Activated naive CD4-positive, alpha-beta T cell treated with anti-CD3 and anti-CD28 coated beads, Interleukin-2, amount 50 U/mL, for 72 hours (primary cell): Measurements from ENCODE around the gene LGALS7. TPM values are rescaled to one million over a fixed set of nuclear protein-coding genes. Genes with fewer than 3 reads are reported as not detected.
"Not testable (repeated sequence)": the region's sequence is repeated elsewhere in the genome, so short reads cannot be mapped to it uniquely, and the experiment has no call there.

Experiments
- ATAC-seq, 2 donors: fragments of 150-1000 bp; cut with Tn5 transposase; 2 replicates each; pipeline ENCODE4 v1.10.0; 2021; ENCODE audit warnings: mild to moderate bottlenecking in 2 of 2, moderate library complexity in 2 of 2
- DNase-seq, 2 donors: peaks; one replicate each; pipeline ENCODE4 v3.0.0; 2021 to 2022; ENCODE audit warnings: low spot score in 2 of 2
- H3K27ac Mint-ChIP-seq, 2 donors: one replicate each; pipeline ENCODE4 v1.8.0; 2022; ENCODE audit warnings: mild to moderate bottlenecking in 2 of 2, mixed read lengths in 2 of 2
- H3K36me3 Mint-ChIP-seq, 2 donors: one replicate each; pipeline ENCODE4 v1.8.0; 2022; ENCODE audit warnings: mixed read lengths in 2 of 2
- H3K9me3 Mint-ChIP-seq, 2 donors: one replicate each; pipeline ENCODE4 v1.8.0; 2022; ENCODE audit warnings: mixed read lengths in 2 of 2
- total RNA-seq, 2 donors: library from RNA; stranded (reverse); gene quantifications; one replicate each; pipeline ENCODE4 v1.2.3, GENCODE V29; 2022

Gene LGALS7
- total RNA-seq, 2 donors from 2014 or later = not detected

- not testable (repeated sequence) for H3K36me3 Mint-ChIP-seq, H3K9me3 Mint-ChIP-seq, ATAC-seq, DNase-seq, H3K27ac Mint-ChIP-seq
Measured at GRCh38 chr19:38761884-38762389, 11.4 kb downstream of the LGALS7 start.

- not testable (repeated sequence) for ATAC-seq, H3K36me3 Mint-ChIP-seq, H3K9me3 Mint-ChIP-seq, DNase-seq
- H3K27ac Mint-ChIP-seq = peak overlapping the region in 1 of 2 donors; percentile 61
Measured at GRCh38 chr19:38760805-38761517, 12.4 kb downstream of the LGALS7 start.

GRCh38 chr19:38759590-38760003, 13.7 kb downstream of the LGALS7 start:
- ATAC-seq (no peak), DNase-seq (no peak)
- no peaks in the 10 kb centered on the region for H3K36me3 Mint-ChIP-seq
- H3K27ac Mint-ChIP-seq = no peak overlapping the region
- no peaks in the 10 kb centered on the region for H3K9me3 Mint-ChIP-seq

- H3K9me3 Mint-ChIP-seq, H3K36me3 Mint-ChIP-seq, H3K27ac Mint-ChIP-seq, DNase-seq, ATAC-seq: not testable (repeated sequence)
Measured at GRCh38 chr19:38754196-38754595, 19.1 kb downstream of the LGALS7 start.

- H3K27ac Mint-ChIP-seq, DNase-seq, ATAC-seq: not testable (repeated sequence)
Measured at GRCh38 chr19:38753783-38754182, 19.5 kb downstream of the LGALS7 start.

GRCh38 chr19:38745316-38745715, 28.0 kb downstream of the LGALS7 start:
- Mint-ChIP-seq H3K36me3 (no peaks in the 10 kb centered on the region), H3K27ac (no peak overlapping the region), H3K9me3 (no peaks in the 10 kb centered on the region)
- ATAC-seq (no peak), DNase-seq (no peak)

More at GRCh38 chr19:38753783-38754182, 19.5 kb downstream of the LGALS7 start:
- not testable (repeated sequence) for H3K36me3 Mint-ChIP-seq, H3K9me3 Mint-ChIP-seq

- no peaks in the 10 kb centered on the region for H3K9me3 Mint-ChIP-seq
- ATAC-seq (no peak), DNase-seq (no peak)
- H3K36me3 Mint-ChIP-seq = no peaks in the 10 kb centered on the region
- no peak overlapping the region for H3K27ac Mint-ChIP-seq
Measured at GRCh38 chr19:38744874-38745273, 28.4 kb downstream of the LGALS7 start.

- ATAC-seq = no peak
- DNase-seq = no peak
- no peaks in the 10 kb centered on the region for H3K9me3 Mint-ChIP-seq
- no peaks in the 10 kb centered on the region for H3K36me3 Mint-ChIP-seq
- no peak within 1 kb of the TSS for H3K27ac Mint-ChIP-seq
Measured at GRCh38 chr19:38744298-38744681, 29.0 kb downstream of the LGALS7 start, which contains the start of gene CAPN12. Gene CAPN12, minus strand, starts transcription at chr19:38744474. Its CDS starts 309 bp downstream, at chr19:38744165.

- Mint-ChIP-seq H3K27ac (no peak overlapping the region), H3K36me3 (no peaks in the 10 kb centered on the region), H3K9me3 (no peaks in the 10 kb centered on the region)
- DNase-seq (no peak), ATAC-seq (no peak)
Measured at GRCh38 chr19:38743394-38744297, 29.7 kb downstream of the LGALS7 start.

- no peak for ATAC-seq
Measured at GRCh38 chr19:38742906-38743305, 30.4 kb downstream of the LGALS7 start.

GRCh38 chr19:38742296-38742695, 31.0 kb downstream of the LGALS7 start:
- no peaks in the 10 kb centered on the region for H3K36me3 Mint-ChIP-seq
- DNase-seq (no peak), ATAC-seq (no peak)
- no peak overlapping the region for H3K27ac Mint-ChIP-seq
- no peaks in the 10 kb centered on the region for H3K9me3 Mint-ChIP-seq

More at GRCh38 chr19:38742906-38743305, 30.4 kb downstream of the LGALS7 start:
- H3K27ac Mint-ChIP-seq = no peak overlapping the region
- no peaks in the 10 kb centered on the region for H3K9me3 Mint-ChIP-seq
- DNase-seq = no peak
- H3K36me3 Mint-ChIP-seq = no peaks in the 10 kb centered on the region

- Mint-ChIP-seq H3K36me3 (no peaks in the 10 kb centered on the region), H3K9me3 (no peaks in the 10 kb centered on the region), H3K27ac (no peak overlapping the region)
- DNase-seq (no peak), ATAC-seq (no peak)
Measured at GRCh38 chr19:38741670-38742069, 31.6 kb downstream of the LGALS7 start.

GRCh38 chr19:38740932-38741331, 32.4 kb downstream of the LGALS7 start:
- H3K9me3 Mint-ChIP-seq = no peaks in the 10 kb centered on the region
- ATAC-seq = no peak
- DNase-seq = no peak
- no peaks in the 10 kb centered on the region for H3K36me3 Mint-ChIP-seq
- H3K27ac Mint-ChIP-seq = no peak overlapping the region

- Mint-ChIP-seq H3K27ac (no peak overlapping the region), H3K9me3 (no peaks in the 10 kb centered on the region), H3K36me3 (no peaks in the 10 kb centered on the region)
- no peak for DNase-seq
- no peak for ATAC-seq
Measured at GRCh38 chr19:38740257-38740592, 33.1 kb downstream of the LGALS7 start.

- ATAC-seq (no peak), DNase-seq (no peak)
- Mint-ChIP-seq H3K27ac (no peak overlapping the region), H3K36me3 (no peaks in the 10 kb centered on the region), H3K9me3 (no peaks in the 10 kb centered on the region)
Measured at GRCh38 chr19:38739440-38740256, 33.7 kb downstream of the LGALS7 start.

GRCh38 chr19:38737921-38738737, 35.2 kb downstream of the LGALS7 start:
- Mint-ChIP-seq H3K9me3 (no peaks in the 10 kb centered on the region), H3K36me3 (no peaks in the 10 kb centered on the region), H3K27ac (no peak overlapping the region)
- ATAC-seq (no peak), DNase-seq (no peak)
